SKM-1 treated with dmso at 0.1 percent for 144 hours (cell line): ENCODE results near the gene ZNF516.

ENCODE experiments used
- DNase-seq: peaks from one replicate; lab custom pipeline; 2025; ENCODE audit not compliant: unreplicated experiment; lab: John Stamatoyannopoulos, UW

The ZNF516 gene

DNA sequence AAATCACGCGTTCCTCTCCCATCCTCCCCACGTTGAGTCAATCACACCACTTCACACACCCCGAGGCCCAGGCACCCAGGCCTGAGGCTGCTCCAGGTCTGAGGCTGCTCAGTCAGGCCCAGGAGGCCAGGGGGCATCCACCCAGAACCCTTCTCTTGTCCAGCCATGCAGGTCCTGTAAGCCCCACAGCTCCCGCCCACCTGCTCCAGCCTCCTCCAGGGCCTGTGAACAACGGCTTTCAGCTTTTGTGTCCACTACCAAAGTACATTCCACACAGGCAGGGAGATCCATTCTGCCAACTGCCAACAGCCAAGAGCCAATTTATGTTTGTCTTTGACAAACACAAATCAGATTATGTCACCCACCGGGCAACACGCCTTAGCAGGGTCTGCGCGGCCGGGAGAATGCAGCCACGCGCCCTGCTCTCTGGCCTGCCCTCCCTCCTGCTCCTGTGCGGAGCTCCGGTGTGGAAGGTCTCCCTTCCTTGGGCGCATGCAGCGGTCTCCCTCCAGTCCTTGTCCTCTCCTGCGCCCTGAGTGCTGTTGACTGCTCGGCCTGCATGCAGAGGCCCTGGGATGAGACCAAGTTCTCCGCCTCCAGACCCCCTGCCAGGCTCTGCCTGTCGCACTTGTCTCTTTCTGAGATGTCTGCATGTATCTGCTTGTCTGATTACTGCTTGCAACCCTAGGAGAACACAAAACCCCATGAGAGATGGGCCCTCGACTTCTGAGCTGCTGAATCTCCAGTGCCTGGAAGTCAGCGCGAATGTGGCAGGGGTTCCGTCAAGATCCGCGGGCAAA is 146.6 kb downstream of the ZNF516 start:
- DNase-seq: no peak

DNA sequence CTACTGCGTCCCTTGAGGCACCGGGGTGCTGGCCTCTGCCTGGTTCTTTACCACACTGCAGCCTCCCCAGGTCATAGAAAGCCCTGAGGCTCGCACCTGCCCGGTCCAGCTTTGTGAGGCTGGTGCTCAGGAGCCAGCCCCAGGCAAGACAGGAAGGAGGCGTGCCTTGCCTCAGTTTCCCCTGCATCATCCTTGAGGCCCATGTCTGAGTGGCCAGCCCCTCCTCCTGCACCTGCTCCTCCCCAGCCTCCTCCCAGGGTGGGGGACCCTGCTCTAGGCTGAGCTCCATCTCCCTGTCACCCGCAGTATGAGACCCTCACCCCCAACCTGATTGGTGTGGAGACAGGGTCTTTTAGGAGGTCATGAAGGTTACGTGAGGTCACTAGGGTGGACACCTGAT is 147.7 kb downstream of the ZNF516 start:
- DNase-seq: no peak

- DNase-seq: no peak
Measured at GRCh38 chr18:76346490-76347130, 148.4 kb downstream of the ZNF516 start.

DNA sequence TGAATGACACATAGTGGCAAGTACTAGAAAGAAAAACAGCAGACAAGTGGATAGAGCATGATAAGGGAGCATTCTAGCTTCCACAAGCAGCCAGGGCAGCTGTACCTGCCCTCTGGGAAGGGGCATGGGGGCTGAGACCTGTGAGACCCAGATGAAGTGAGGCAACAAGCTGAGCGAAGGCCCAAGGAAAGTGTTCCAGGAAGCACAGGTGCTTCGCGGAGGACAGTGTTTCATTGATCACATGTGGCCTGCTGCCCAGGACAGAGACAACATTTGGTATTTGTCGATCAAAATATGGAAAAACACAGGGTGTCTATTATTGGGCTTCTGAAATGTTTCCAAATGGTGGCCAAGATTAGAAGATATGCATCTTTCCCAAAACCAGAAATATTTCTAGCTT is 149.1 kb downstream of the ZNF516 start:
- no peak for DNase-seq

DNA sequence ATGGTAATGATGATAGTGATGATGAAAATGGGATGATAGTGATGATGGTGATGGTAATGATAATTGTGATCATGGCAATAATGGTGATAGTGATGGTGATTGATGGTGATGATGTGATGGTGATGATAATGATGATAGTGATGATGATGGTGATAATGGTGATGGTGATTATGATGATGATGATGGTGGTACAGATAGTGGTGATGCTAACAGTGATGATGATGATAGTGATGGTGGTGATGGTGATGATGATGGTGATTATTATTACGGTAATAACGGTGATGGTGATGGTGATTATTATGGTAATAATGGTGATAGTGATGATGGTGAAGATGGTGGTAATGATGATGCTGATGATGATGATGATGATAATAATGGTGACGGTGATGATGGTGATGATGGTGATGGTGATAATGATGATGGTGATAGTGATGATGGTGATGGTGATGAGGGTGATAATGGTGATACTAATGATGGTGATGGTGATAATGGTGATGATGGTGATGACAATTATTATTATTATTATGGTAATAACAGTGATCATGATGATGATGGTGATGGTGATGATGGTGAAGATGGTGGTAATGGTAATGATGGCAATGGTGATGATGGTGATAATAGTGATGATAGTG is 151.0 kb downstream of the ZNF516 start:
- DNase-seq: no peak

DNA sequence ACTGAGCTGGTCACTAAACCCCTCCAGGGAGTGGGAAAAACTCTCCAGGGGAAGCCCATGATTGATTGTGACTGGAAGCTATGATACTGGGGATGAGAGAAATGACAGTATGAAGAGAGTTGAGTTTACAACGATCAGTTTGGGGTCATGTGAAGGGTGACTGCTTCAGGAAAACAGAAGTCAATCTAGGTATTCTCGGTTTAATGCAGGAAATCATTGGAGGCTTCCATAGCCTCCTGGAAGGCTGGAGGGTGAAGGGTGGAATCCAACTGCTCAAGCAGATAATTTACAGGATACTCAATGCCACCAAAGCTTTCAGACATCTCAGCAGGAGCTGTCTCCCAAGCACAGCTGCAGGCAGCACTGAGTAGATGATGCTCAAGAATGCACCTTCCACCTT is 154.6 kb downstream of the ZNF516 start:
- DNase-seq: no peak

GRCh38 chr18:76339246-76339620 is 155.8 kb downstream of the ZNF516 start:
- no peak for DNase-seq

DNA sequence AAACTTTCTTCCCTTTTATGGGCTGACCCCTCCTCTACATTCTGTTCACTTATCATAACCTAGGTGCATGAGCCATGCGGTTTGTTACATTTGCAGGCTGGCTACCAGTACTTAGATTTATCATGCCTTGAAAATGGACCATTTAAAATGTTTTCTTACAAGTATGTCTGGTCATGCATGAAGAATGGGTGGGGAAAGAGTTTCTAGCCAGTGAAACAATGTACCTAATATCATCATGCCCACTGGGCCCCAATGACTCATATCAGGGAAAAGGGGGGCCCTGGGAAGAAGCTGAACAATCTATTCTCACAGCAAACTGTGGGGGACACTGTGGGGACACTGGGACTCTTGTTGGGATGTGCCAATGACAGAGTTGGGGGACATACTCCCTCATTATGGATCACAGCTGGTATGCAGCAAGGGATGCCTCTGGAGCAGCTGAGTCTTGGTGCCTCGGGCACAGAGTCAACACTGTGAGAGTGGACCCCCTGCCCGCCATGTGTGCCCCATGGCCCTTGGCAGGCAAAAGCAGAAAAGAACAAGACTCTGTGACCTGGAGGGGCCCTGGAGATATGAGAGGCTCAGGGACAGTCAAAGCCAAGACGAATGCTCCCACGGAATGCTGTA is 156.3 kb downstream of the ZNF516 start:
- DNase-seq: no peak

DNA sequence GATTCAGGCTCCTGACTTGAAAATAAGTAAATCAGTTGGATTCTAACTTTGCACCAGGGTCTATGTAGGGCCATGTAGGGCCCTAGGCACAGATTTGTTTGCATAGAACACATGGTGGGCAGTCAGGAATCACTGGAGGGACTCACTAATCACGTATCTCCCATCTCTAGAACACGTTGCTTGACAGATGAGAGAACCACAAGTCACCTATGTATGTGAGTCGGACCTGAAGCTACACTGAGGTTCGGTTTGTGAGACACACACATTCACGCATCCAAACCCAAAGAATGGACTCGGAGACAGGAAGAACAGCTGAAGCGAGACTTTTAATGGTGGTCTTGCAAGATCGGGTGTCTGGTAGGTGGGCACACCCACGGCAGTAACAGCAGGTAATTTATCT is 157.0 kb downstream of the ZNF516 start:
- DNase-seq: no peak

DNA sequence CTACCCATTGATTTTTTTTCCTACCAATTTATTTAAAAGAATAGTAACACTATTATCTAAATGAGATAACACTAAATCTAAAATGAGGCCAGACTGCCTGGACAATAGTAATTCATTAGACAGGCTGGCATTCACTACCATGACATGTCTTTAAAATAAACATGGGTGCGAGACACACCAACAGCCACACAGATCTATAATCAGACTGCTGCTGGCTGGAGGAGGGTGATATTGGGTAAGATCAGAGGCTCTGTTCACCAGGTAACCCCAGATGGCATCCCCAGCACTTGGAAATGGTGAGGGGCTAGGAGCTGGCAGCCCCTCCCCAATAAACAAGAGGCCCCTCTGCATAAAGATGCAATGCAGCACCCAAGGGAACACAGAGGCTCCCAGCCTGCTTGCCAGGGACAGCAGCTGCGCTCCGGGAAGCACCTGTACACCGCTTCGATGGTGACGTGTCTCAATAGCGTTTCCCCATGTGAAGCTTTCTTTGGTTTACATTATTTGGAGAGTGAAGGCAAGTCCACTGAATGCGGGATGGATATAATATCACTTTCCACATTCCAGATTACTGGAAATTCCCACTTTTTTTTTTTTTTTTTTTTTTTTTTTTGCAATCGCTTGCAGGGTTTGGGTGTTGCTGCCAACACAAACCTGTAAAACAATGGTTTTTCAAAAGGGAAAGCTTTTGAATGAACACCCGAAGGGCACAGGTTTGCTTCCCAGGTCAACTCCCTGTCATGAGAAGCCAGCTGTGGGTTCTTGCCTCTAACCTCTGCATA is 159.0 kb downstream of the ZNF516 start:
- DNase-seq: no peak

- DNase-seq: no peak
Measured at GRCh38 chr18:76328140-76328539, 166.9 kb downstream of the ZNF516 start.

DNA sequence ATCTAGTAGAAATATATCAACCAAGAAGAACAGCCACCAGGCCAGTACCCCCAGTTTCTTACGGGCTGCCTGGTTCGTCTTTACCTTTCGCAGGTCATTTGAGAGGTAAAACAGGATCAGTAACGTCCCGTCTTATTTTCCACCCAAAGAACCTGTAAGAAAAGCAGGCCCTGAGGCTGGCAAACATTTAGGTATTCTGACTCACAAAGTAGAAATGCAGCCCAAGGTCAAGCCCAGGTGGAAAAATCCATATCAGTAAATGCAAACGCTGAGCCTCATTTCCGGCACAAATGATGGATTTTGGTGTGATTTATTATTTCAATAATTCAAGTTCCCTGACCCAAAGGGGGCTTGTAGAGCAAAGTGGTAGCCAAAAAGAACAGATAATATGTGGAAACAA is 171.2 kb downstream of the ZNF516 start:
- DNase-seq: no peak

DNA sequence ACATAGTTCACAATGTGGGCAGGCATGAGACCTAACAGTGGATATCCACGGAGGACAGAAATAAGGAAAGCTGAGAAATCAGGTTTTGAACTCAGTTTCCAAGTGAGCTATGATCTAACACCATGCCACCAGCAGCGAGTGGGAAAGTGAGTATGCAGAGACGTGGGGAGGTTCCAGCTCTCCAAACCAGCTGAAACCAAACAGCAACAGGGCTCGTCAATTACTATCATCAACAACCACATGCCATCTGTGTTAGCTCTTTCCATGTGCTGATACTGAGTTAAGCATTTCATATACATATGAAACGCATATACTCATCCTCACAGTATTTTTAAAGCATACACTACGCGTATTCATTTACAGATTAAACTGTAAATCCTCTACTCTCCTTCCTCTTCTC is 172.4 kb downstream of the ZNF516 start:
- no peak for DNase-seq

DNA sequence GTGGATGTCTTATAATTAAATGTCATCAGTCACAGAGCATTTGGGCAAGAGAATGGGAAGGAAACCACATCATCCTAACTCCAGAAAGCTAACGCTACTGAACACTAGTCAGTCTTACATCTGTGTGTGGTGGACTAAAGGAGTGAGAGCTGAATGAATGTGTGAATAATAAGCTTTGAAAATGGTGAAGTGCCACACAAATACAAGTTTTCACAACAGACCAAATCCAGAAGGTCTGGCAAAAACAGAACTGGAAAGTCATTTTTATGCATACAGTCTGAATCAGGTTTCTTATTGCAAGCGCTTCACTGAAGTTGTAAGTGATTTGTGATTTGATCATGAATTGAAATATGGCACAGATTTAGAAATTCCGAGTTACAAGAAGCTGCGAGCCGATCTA is 175.7 kb downstream of the ZNF516 start:
- no peak for DNase-seq

GRCh38 chr18:76318607-76319006 is 176.4 kb downstream of the ZNF516 start:
- no peak for DNase-seq

- DNase-seq: no peak
Measured at GRCh38 chr18:76317136-76317535, 177.9 kb downstream of the ZNF516 start.

DNA sequence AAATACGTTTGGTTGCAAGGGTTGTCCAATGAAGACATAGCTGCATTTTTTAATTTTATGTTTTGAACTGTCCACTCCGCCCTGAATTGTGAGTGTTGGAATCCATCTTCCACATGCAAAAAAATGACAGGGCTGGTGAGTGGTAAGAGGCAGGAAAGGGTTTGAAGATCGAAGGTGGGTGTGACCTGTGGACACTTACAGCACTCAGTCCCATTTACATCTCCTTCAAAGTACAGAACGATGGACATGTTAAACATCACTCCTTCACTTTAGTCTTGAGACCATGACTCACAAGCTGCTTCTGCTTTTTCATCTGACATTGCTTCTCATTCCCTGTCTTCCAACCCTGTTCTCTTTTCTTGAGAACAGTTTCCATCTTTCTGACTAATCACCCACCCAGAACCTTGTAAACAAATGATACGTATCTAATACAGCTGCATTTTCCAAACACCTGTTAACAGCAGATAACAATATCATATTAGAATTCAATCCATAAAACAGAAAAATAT is 179.3 kb downstream of the ZNF516 start:
- peak; percentile 12 for DNase-seq

DNA sequence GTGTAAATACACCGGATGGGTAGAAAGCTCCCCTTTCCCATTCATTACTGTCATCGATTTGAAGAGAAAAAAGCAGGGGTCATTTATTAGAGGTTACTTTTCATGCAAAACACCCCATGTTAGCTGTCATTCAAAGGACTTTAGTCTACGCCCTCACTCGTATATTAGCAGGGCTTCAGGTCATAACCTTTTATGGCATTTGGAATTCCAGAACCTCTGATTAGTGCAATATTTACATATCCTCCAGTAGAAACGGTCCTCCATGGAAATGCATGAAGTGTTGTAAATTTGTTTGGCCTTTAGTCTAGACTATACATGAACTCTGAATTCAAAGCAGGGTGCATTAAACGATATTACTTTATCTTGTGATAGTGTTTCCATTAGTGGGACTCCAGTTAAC is 180.5 kb downstream of the ZNF516 start:
- no peak for DNase-seq

DNA sequence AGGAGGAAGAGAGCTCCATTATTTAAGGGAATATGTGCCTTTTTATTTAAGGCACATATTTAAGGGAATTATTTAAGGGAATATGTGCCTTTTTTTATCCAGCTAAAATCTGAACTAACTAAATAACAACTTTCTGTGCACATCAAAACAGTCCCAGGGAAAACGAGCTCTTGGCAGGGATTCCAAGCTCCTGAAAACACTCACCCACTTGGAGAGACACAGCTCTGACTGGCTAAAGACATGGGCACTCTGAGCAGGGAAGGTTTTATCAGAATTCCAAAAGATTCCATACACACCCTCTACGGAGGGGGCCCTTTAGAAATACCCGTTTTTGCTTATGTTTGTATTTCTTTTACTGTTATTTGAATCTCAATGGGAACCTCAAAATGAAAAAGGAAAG is 181.0 kb downstream of the ZNF516 start:
- no peak for DNase-seq
